SIG-M5 (cell line): Measurements from ENCODE around the gene TRIM31.

ENCODE experiments used
- DNase-seq: peaks from one replicate; lab custom pipeline; 2025; lab: John Stamatoyannopoulos, UW

Gene TRIM31

DNA sequence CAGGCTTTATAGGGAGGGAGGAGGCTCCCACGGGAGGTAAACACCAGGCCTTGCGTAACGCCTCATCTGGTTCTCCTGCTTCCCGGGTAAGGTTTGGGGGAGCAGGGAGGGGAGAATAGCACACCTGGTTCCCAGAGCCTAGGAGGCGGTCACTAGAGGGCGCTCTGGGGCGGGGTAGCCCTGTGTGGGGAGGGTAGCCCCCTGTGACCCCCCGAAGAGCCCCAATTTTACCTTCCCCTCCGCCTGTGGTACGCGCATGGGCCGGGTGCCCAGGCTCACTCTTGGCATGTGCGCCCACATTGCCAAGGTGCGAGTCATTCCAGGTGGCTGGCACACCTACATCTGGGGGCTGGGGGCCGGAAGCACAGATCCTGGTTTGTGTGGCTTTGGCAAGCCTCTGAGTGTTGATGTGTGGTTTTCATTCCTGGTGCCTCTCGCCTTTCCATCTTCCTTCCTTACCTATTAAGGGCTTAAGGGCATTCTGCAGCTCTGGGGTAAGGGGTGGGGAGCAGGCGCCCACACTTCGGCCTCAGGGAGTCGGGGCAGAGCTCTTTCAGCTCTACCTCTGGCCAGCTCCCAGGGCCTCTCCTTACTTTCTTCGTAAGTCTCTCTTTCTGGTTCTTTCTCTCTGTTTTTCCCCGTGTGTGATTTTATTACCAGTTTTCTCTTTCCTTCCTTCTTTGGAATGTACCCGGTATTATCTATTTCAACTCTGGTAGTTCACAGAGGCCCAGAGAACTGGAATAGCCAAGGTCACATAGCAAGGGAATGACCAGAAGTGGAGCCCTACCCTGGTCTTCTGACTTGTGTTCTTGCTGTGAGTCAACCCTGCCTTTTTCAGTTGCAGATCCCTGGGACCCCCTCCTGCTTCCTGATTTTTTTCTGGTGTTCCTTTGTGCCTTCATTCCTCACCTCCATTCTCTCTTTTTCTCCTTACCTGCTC, 36.8 kb downstream of the TRIM31 start:
- DNase-seq: no peak

- no peak for DNase-seq
Measured at GRCh38 chr6:30075094-30075789, 37.6 kb downstream of the TRIM31 start, which contains the start of gene RNF39. RNF39 (minus strand) TSS chr6:30075769; CDS start chr6:30075585, 184 bp downstream.

DNA sequence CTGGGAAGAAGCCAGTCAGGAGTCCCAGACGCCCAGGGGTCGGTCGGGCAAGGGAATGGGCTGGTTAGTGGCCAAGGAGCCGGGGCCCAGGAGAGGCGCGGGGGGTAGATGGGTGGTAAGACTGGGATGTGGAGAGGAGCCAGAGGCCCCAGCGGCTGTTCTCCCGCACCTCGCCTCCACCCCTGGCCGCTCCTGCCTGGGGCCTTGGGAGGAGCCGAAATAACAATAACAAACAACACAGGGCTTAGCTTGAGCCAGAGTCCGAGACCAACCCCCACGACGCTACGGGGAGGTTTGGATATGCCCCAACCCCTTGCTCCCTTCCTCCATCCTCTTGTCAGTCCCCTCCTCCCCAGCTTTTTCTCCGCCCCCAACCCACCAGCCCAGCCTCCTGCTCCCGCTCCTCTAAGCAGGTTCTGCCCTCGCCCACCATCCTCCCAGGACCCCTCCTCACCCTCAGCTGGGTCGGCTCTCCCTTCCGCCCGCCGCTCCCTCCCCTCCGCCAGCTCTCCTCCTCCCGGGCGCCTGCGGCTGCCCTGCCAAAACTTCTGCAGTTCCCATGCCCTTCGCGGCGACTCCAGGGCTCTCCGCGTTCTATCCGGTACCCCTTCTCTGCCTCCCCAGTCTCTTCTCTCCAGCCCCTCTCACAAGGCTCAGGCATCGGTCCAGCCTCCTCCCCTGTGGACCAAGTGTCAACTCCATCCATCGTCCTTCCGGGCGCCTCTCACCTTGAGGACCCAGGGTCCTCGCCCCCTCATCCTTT, 38.4 kb downstream of the TRIM31 start:
- no peak for DNase-seq

DNA sequence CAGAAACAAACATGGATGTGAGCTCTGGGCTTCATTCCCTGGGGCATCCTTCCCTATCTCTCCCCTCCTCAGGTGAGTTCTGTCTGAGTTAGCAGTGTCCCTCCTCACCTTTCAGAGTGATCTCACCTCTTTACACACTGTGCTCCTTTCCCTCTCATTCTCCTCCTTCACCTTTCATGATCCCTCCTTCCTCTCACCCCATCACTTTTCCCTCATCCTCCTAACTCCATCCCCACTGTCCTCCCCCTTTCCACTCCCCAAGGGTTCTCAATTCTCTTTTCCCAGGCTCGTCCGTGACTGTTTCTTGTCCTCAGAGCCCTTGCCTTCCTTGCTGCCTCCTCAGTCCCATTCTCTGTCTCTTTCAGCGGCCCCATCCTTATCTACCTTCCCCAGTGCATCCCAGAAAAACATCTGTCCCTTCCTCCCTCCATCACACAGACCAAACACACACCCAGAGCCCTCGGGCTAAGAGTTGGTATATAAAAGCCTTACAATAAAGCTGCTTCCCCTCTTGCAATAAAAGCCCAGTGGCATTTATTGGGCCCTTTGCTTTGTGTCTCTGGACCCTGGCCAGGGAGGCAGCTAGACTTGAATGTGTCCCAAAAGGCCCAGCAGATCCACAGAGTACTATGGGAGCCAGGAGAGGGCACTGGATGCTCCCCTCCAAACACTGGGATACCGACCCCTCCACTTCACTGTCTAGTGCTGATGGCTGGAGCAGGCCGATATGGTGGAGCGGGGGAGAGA, 39.2 kb downstream of the TRIM31 start:
- no peak for DNase-seq

DNA sequence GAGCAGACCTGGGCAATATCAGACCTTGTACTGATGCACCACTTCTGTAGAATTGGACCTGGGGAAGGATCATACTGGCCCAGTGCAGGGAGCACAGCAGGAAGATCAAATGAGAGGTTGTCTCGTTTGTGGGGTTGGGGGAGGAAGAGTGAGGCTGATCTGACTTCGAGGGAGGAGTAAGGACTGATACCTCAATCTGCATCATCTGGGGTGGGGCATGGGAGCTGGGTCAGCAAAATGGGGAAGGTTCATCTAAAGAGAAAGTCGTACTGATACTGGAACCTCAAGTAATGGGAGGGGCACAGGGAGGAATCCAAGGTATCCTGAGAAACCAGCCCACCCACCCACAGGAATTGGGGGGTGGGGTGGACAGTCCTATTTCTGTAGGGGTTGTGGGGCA, 41.0 kb downstream of the TRIM31 start:
- no peak for DNase-seq

- DNase-seq: no peak
Measured at GRCh38 chr6:30071081-30071818, 41.6 kb downstream of the TRIM31 start.

GRCh38 chr6:30067460-30068139, 45.3 kb downstream of the TRIM31 start:
- DNase-seq: no peak

DNA sequence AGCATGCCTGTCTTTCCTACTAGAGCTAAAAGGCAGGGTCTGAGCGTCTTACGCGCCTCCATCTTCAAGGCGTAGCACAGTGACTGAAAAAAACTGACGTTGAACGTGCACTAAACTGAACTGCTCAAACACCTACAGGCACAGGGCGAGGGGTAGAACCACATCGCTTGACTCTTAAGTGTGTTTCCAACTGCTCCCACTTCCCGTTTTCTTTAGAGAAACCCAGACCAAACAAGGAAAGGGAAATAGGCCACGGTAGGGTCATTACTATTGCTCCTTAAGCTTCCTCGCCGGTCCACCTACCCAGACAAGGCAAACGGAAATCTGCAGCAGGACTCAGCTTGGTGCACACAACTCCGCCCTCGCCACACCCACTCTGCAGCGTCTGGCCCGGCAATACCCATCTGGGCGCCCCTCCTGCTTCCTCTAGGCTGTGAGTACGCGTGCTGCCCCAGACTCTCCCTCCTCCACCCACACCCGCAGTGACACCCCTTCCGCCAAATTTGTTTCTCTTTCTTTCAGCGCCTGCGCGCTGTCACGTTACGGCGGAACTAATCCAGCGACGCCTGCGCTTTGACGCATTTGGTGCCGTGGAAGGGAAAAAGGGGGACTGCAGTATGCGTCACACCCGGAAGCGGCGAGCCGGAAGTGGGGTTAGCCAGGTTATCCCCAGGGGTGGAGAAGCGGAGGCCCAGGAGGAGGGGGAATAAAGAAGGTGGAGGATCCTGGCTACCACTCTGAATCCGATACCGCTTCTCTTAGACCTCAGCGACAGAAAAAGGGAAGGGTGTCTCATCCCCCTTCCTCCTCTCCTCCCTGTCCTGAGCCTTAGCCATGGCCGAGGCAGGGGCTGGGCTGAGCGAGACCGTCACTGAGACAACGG, 46.1 kb downstream of the TRIM31 start, which contains the start of gene PPP1R11:
TSS of gene PPP1R11 (plus strand) at position 622 of the 883 bp plus-strand sequence. CDS start at position 835, 213 bp downstream.
- peak; percentile 97 for DNase-seq

DNA sequence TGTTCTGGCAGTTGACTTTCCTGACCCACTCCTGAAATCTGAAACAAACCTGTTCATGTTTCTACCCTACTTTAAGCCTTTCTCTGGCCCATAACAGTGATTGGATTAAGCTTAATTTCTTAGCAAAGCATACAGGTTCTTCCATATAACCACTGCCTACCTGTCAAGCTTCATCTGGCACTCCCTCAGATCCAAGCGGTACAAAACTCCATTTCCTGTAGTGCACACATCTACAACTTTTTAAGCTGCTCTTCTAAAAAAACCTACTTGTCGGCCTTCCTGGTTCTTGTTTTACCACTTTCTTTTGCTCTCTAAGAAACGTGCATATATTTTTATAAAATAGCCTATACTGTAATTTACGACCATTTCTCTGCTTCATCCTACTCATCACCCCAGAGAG, 46.8 kb downstream of the TRIM31 start:
- DNase-seq: no peak

DNA sequence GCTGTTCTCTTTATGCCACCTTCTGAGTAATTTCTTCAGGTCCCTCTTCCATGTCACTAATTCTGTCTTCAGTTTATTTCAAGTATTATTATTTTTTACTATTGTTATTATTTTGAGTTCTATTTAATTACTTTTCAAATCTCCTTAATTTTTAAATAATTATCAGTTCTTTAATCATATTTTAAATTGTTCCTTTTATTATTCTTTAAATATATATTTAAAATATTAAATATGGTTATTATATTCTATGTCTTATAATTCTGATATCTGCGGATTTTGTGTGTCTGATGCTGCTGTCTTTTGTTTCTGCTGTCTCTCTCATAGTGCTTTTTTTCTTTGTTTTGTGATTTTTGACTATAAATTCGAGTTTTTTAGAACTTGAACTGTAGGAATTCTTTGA, 49.6 kb downstream of the TRIM31 start:
- no peak for DNase-seq

DNA sequence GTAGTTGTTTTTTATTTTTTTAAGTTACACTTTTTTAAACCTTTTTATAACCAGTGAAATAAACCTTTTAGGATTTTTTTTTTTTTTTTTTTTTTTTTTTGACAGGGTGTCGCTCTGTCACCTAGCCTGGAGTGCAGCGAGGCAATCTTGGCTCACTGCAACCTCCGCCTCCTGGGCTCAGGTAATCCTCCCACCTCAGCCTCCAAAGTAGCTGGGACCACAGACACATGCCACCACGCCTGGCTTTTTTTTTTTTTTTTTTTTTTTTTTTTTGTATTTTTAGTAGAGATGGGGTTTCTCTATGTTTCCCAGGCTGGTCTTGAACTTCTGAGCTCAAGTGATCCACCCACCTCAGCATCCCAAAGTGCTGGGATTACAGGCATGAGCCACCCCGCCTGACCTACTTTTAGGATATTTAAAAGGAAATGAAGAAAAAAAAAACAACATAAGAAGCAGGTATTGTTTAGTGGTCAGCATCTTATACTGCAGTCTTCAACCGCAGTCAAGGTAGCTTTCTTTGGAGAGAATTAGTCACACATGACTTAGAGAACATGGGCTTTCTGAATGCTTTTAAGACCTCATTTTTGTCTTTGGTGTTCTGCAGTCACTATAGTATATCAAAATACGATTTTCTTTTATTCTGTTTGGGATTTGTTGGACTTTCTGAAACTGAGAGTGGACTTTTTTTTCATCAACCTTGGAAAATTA, 50.3 kb downstream of the TRIM31 start:
- no peak for DNase-seq

- DNase-seq: no peak
Measured at GRCh38 chr6:30061858-30062458, 50.9 kb downstream of the TRIM31 start.

GRCh38 chr6:30061092-30061857, 51.6 kb downstream of the TRIM31 start, which contains the start of gene POLR1H:
POLR1H (plus strand) TSS chr6:30061265; CDS start chr6:30061525, 260 bp downstream.
- DNase-seq: peak; percentile 55

DNA sequence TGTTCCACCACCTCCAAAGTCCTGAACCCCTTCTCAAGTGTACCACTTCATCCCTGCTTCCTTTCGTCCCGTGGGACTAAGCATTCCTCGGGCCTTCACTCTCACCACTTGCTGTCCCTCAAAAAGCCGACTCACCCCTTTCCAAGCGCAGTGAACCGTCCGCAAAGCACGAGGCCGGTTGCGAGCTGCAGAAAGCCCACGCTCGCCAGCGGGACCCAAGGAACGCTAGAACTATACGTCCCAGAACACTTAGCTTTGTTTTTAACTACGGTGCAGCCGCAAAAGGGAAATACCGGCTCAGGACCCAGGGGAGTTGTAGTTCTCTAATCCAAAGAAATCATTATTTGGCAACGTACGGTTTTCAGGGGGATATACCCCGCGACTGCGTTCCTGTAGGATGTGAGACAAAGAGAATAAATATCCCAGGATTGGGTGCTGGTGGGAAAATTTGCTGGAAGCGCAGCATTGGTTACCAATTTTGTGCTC, 52.2 kb downstream of the TRIM31 start:
- DNase-seq: no peak

DNA sequence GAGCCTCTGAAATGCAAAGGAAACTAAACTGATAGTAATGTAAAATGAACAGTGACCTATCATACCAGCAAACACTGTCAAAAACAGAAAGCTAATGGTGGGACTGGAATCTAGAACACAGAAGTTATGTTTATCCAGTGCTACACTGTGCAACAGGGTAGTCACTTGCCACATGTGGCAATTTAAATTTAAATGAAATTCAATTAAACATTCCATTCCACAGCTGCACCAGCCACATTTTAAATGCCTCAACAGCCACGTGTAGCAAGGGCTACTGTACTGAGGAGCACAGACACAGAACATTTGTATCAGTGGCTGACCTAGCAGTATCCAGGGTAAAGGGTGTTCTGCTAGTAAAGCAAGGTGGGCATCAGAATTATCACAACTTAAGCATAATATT, 57.4 kb downstream of the TRIM31 start:
- DNase-seq: no peak

- DNase-seq: no peak
Measured at GRCh38 chr6:30053682-30054081, 59.2 kb downstream of the TRIM31 start.
